ENCODE results near the gene LDHD.
A peak's percentile ranks its signal among the peaks of the same experiment; 100 is the strongest.

The LDHD gene

GRCh38 chr16:75079346-75079926, 37.1 kb downstream of the LDHD start:
- no peak for DNase-seq

- no peak for DNase-seq
These were observed 37.7 kb downstream of the LDHD start for GRCh38 chr16:75078886-75079285.

- no peak for DNase-seq
These were observed 40.8 kb downstream of the LDHD start for GRCh38 chr16:75075688-75076268.

GRCh38 chr16:75074920-75075687, 41.5 kb downstream of the LDHD start:
- DNase-seq, result no peak

GRCh38 chr16:75074304-75074793, 42.2 kb downstream of the LDHD start:
- no peak for DNase-seq

GRCh38 chr16:75073545-75074303, 42.9 kb downstream of the LDHD start:
- no peak for DNase-seq

- DNase-seq, result no peak
These were observed 44.2 kb downstream of the LDHD start for GRCh38 chr16:75072239-75072947.

GRCh38 chr16:75071621-75072020, 45.0 kb downstream of the LDHD start:
- no peak for DNase-seq

- no peak for DNase-seq
These were observed 46.4 kb downstream of the LDHD start for GRCh38 chr16:75070012-75070841.

GRCh38 chr16:75068085-75069031, 48.2 kb downstream of the LDHD start:
- DNase-seq, result no peak

GRCh38 chr16:75066861-75067447, 49.6 kb downstream of the LDHD start:
- DNase-seq, result no peak

GRCh38 chr16:75065521-75066149, 50.9 kb downstream of the LDHD start:
- DNase-seq, result no peak

- DNase-seq, result peak; percentile 65
These were observed 51.5 kb downstream of the LDHD start for GRCh38 chr16:75065149-75065505.

GRCh38 chr16:75064403-75065148, 52.0 kb downstream of the LDHD start:
- peak; percentile 77 for DNase-seq

GRCh38 chr16:75063549-75064088, 53.0 kb downstream of the LDHD start:
- DNase-seq, result no peak

GRCh38 chr16:75062976-75063346, 53.6 kb downstream of the LDHD start:
- no peak for DNase-seq

- no peak for DNase-seq
These were observed 54.2 kb downstream of the LDHD start for GRCh38 chr16:75062135-75062975.

Data from NCI-H226 (cell line).